GM12878 (cell line): ENCODE results near the gene WDR45B. TPM values are rescaled to one million over a fixed set of nuclear protein-coding genes. Genes with fewer than 3 reads are reported as not detected.
A peak's percentile ranks its signal among the peaks of the same experiment; 100 is the strongest.

Experiments
- BCL11A ChIP-seq: IDR thresholded peaks from 2 replicates; pipeline ENCODE4 v1.6.1; 2011; ENCODE audit warnings: low read depth, low read length
- BRCA1 ChIP-seq: IDR thresholded peaks from 2 replicates; pipeline ENCODE4 v1.6.1; 2011; ENCODE audit warnings: low read depth, low read length, improper control_type of control experiment
- FOXM1 ChIP-seq: IDR thresholded peaks from 2 replicates; pipeline ENCODE4 v1.6.1; 2012; ENCODE audit warnings: low read depth, mild to moderate bottlenecking, inconsistent platforms, low read length, moderate library complexity
- KAT2A ChIP-seq: conservative IDR thresholded peaks from 2 replicates; pipeline ENCODE4 v1.6.1; 2011; ENCODE audit warnings: low read depth, low read length; ENCODE audit not compliant: control insufficient read depth
- MYC ChIP-seq: IDR thresholded peaks from 2 replicates; pipeline ENCODE4 v1.6.1; 2011; ENCODE audit warnings: mild to moderate bottlenecking, low read length, moderate library complexity, inconsistent platforms; ENCODE audit not compliant: insufficient read depth, insufficient replicate concordance, insufficient read length, severe bottlenecking
- NFYA ChIP-seq: IDR thresholded peaks from 2 replicates; pipeline ENCODE4 v1.6.1; 2011; ENCODE audit warnings: low read depth, mild to moderate bottlenecking, low read length, improper control_type of control experiment, borderline replicate concordance
- NRF1 ChIP-seq: conservative IDR thresholded peaks from 2 replicates; pipeline ENCODE4 v1.6.1; 2011; ENCODE audit warnings: mild to moderate bottlenecking, low read depth, low read length, improper control_type of control experiment
- PAX5 ChIP-seq: IDR thresholded peaks from 2 replicates; pipeline ENCODE4 v1.6.1; 2011; ENCODE audit warnings: low read depth, low read length, borderline replicate concordance
- POLR2AphosphoS2 ChIP-seq: IDR thresholded peaks from 2 replicates; pipeline ENCODE4 v1.6.1; 2011; ENCODE audit warnings: low read depth, mild to moderate bottlenecking, low read length, improper control_type of control experiment, moderate library complexity
- RAD21 ChIP-seq: IDR thresholded peaks from 2 replicates; pipeline ENCODE4 v1.6.1; 2011; ENCODE audit warnings: mild to moderate bottlenecking, low read depth, low read length, moderate library complexity; ENCODE audit not compliant: insufficient read depth
- SIN3A ChIP-seq: IDR thresholded peaks from 2 replicates; pipeline ENCODE4 v1.6.1; 2012; ENCODE audit warnings: low read depth, low read length, improper control_type of control experiment
- SMAD5 ChIP-seq: IDR thresholded peaks from 2 replicates; pipeline ENCODE4 v1.6.1; 2016; ENCODE audit warnings: antibody characterized with exemption, low read depth
- SMARCA5 ChIP-seq: fragments of 450-650 bp; IDR thresholded peaks from 2 replicates; pipeline ENCODE4 v1.6.1; 2017; ENCODE audit warnings: mild to moderate bottlenecking
- SUPT20H ChIP-seq: IDR thresholded peaks from 2 replicates; pipeline ENCODE4 v1.6.1; 2011; ENCODE audit warnings: low read depth, mild to moderate bottlenecking, low read length, moderate library complexity, borderline replicate concordance; ENCODE audit not compliant: control insufficient read depth
- TAF1 ChIP-seq: IDR thresholded peaks from 2 replicates; pipeline ENCODE4 v1.6.1; 2011; ENCODE audit warnings: mild to moderate bottlenecking, low read depth, low read length, borderline replicate concordance
- TCF12 ChIP-seq: IDR thresholded peaks from 2 replicates; pipeline ENCODE4 v1.6.1; 2011; ENCODE audit warnings: low read depth, mild to moderate bottlenecking, low read length
- ZNF274 ChIP-seq: IDR thresholded peaks from one replicate; pipeline ENCODE4 v1.8.0; 2011; ENCODE audit not compliant: insufficient read length, insufficient read depth
- polyA plus RNA-seq, 11 experiments: library from polyadenylated mRNA; depleted of rRNA in 4 of 11; unstranded in 6 of 11; stranded (reverse) in 5 of 11; fragments of >200 nt; fragmentation: Nextera tagmentation in 4 of 11; fragmentation: Illumina TruSeq in 1 of 11; extraction: Ambion mirVana in 4 of 11; extraction: Trizol in 1 of 11; gene quantifications; 1 replicate in 1 of 11; 2 replicates in 10 of 11; pipeline versions ENCODE4 v1.2.1 to v1.2.3, GENCODE V29; 2011 to 2016; ENCODE audit warnings: inconsistent platforms in 2 of 11, missing spikeins in 2 of 11, low read depth in 1 of 11
- total RNA-seq, 4 experiments: library from RNA; depleted of rRNA in 3 of 4; stranded (reverse); fragments of >200 nt in 3 of 4; fragmentation: Illumina TruSeq in 1 of 4; extraction: Trizol in 1 of 4; gene quantifications; 2 replicates each; pipeline versions ENCODE4 v1.2.1 to v1.2.3, GENCODE V29; 2013 to 2021
- TF ChIP-seq, protein P1 (sequence below): fragments of 450-650 bp; IDR thresholded peaks from 2 replicates; pipeline ENCODE4 v1.6.1; 2014; ENCODE audit warnings: mild to moderate bottlenecking
- TF ChIP-seq, protein P2 (sequence below): fragments of 450-650 bp; IDR thresholded peaks from 2 replicates; pipeline ENCODE4 v1.6.1; 2018; ENCODE audit warnings: mild to moderate bottlenecking, low read depth, moderate library complexity; ENCODE audit not compliant: partially characterized antibody
- TF ChIP-seq, protein P3 (sequence below): fragments of 450-650 bp; IDR thresholded peaks from 2 replicates; pipeline ENCODE4 v1.6.1; 2017; ENCODE audit warnings: mild to moderate bottlenecking
- TF ChIP-seq, protein P4 (sequence below): IDR thresholded peaks from 2 replicates; pipeline ENCODE4 v1.6.1; 2012; ENCODE audit warnings: low read depth, low read length, improper control_type of control experiment

WDR45B gene
- total and polyA plus RNA-seq, 10 of the 15 experiments (the other 5 are each of a cell fraction or from before 2014, with no cell fraction given): 1.0 to 73.7 (median 26.6) TPM

DNA sequence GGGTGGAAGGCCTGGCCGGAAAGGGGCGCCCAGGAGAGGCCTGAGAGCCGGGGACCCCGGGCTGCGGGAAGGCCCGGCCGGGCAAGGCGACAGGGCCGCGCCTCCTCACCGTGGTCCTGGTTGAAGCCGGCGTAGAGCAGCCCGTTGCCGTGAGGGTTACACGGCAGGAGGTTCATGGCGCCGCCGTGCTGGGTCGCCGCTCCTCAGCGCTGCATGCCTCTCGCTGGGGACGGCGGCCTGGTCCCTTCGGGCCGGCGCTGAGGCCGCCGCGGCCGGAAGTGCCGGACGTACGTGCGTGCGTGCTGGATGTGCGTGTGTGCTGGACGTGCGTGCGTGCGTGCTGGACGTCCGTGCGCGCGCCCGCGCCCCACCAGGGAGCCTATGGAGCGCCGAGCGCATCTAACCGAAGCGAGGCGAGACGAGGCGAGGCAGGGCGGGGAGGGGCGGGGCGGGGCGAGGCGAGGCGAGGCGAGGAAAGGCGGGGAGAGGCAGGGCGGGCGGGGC lies at the start of gene WDR45B (continued):
- peak; percentile 57; the same call in 1 of the 2 replicates for TF ChIP-seq POLR2AphosphoS2
- TF ChIP-seq TAF1: peak; percentile 64; the same call in 1 of the 2 replicates
- TF ChIP-seq NFYA: no peak
- TF ChIP-seq, protein P1, sequence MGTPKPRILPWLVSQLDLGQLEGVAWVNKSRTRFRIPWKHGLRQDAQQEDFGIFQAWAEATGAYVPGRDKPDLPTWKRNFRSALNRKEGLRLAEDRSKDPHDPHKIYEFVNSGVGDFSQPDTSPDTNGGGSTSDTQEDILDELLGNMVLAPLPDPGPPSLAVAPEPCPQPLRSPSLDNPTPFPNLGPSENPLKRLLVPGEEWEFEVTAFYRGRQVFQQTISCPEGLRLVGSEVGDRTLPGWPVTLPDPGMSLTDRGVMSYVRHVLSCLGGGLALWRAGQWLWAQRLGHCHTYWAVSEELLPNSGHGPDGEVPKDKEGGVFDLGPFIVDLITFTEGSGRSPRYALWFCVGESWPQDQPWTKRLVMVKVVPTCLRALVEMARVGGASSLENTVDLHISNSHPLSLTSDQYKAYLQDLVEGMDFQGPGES: no peak
- no peak for TF ChIP-seq NRF1
- TF ChIP-seq, protein P2, sequence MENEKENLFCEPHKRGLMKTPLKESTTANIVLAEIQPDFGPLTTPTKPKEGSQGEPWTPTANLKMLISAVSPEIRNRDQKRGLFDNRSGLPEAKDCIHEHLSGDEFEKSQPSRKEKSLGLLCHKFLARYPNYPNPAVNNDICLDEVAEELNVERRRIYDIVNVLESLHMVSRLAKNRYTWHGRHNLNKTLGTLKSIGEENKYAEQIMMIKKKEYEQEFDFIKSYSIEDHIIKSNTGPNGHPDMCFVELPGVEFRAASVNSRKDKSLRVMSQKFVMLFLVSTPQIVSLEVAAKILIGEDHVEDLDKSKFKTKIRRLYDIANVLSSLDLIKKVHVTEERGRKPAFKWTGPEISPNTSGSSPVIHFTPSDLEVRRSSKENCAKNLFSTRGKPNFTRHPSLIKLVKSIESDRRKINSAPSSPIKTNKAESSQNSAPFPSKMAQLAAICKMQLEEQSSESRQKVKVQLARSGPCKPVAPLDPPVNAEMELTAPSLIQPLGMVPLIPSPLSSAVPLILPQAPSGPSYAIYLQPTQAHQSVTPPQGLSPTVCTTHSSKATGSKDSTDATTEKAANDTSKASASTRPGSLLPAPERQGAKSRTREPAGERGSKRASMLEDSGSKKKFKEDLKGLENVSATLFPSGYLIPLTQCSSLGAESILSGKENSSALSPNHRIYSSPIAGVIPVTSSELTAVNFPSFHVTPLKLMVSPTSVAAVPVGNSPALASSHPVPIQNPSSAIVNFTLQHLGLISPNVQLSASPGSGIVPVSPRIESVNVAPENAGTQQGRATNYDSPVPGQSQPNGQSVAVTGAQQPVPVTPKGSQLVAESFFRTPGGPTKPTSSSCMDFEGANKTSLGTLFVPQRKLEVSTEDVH: no peak
- no peak for TF ChIP-seq RAD21
- TF ChIP-seq, protein P3, sequence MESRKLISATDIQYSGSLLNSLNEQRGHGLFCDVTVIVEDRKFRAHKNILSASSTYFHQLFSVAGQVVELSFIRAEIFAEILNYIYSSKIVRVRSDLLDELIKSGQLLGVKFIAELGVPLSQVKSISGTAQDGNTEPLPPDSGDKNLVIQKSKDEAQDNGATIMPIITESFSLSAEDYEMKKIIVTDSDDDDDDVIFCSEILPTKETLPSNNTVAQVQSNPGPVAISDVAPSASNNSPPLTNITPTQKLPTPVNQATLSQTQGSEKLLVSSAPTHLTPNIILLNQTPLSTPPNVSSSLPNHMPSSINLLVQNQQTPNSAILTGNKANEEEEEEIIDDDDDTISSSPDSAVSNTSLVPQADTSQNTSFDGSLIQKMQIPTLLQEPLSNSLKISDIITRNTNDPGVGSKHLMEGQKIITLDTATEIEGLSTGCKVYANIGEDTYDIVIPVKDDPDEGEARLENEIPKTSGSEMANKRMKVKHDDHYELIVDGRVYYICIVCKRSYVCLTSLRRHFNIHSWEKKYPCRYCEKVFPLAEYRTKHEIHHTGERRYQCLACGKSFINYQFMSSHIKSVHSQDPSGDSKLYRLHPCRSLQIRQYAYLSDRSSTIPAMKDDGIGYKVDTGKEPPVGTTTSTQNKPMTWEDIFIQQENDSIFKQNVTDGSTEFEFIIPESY: no peak
- TF ChIP-seq PAX5: peak; percentile 39; the same call in 1 of the 2 replicates
- no peak for TF ChIP-seq BRCA1
- no peak for TF ChIP-seq FOXM1
- no peak for TF ChIP-seq ZNF274
- peak; percentile 35 for TF ChIP-seq MYC
- TF ChIP-seq KAT2A: no peak
- TF ChIP-seq SMARCA5: peak; percentile 86
- TF ChIP-seq, protein P4, sequence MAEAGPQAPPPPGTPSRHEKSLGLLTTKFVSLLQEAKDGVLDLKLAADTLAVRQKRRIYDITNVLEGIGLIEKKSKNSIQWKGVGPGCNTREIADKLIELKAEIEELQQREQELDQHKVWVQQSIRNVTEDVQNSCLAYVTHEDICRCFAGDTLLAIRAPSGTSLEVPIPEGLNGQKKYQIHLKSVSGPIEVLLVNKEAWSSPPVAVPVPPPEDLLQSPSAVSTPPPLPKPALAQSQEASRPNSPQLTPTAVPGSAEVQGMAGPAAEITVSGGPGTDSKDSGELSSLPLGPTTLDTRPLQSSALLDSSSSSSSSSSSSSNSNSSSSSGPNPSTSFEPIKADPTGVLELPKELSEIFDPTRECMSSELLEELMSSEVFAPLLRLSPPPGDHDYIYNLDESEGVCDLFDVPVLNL: no peak
- TF ChIP-seq SUPT20H: no peak
- TF ChIP-seq SIN3A: peak; percentile 78
- peak; percentile 66; the same call in 1 of the 2 replicates for TF ChIP-seq SMAD5
- TF ChIP-seq BCL11A: no peak
- no peak for TF ChIP-seq TCF12
